Body of pancreas (tissue), 4 donors: Measurements from ENCODE around the gene ZNF664.

Source experiments
- POLR2A ChIP-seq, 3 donors: fragments of 450-650 bp; IDR thresholded peaks; one replicate each; pipeline ENCODE4 v1.6.1; 2016; ENCODE audit warnings: antibody characterized with exemption in 3 of 3, mild to moderate bottlenecking in 2 of 3
- TF ChIP-seq, protein P1 (sequence below), 7 experiments: fragments of 450-650 bp in 4 of 7; fragments of 200-600 bp in 3 of 7; sonication (generic) in 3 of 7; IDR thresholded peaks; one replicate each; pipeline ENCODE4 v1.5.1; 2016 to 2019; ENCODE audit warnings: antibody characterized with exemption in 7 of 7

DNA sequence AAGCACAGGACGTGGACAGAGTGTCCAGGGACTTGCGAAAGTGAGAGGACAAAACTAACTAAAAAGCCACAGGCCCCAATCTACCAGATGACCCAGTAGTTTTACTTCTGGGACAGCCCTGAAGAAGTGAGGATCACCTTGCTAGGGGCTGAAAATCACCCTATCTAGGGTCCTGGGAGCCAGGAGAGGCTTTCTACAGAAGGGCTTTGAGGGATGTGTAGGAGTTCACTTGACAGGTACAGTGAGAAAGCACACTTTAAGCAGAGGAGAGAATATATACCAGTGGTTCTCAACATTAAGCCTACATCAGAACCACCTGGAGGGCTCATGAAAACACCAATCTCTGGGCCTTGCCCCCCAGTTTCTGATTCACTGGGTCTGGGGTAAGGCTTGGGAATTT lies 60.8 kb downstream of the ZNF664 start:
- TF ChIP-seq, protein P1, sequence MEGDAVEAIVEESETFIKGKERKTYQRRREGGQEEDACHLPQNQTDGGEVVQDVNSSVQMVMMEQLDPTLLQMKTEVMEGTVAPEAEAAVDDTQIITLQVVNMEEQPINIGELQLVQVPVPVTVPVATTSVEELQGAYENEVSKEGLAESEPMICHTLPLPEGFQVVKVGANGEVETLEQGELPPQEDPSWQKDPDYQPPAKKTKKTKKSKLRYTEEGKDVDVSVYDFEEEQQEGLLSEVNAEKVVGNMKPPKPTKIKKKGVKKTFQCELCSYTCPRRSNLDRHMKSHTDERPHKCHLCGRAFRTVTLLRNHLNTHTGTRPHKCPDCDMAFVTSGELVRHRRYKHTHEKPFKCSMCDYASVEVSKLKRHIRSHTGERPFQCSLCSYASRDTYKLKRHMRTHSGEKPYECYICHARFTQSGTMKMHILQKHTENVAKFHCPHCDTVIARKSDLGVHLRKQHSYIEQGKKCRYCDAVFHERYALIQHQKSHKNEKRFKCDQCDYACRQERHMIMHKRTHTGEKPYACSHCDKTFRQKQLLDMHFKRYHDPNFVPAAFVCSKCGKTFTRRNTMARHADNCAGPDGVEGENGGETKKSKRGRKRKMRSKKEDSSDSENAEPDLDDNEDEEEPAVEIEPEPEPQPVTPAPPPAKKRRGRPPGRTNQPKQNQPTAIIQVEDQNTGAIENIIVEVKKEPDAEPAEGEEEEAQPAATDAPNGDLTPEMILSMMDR (IDR thresholded peaks at IDR 0.05), result no peak
- no peak for TF ChIP-seq POLR2A (IDR thresholded peaks at IDR 0.05)
